Neural progenitor cell (in vitro differentiated cells): ENCODE measurements around the gene ELMO1. TPM values are rescaled to one million over a fixed set of nuclear protein-coding genes. Genes with fewer than 3 reads are reported as not detected.

Source experiments
- DNase-seq: peaks from one replicate; pipeline ENCODE4 v3.0.0-alpha.2; 2016; ENCODE audit warnings: low spot score
- H2AFZ ChIP-seq: fragments of 200-600 bp; sonication (generic); replicated peaks from 2 replicates; pipeline ENCODE4 v1.6.1; 2016; ENCODE audit warnings: antibody characterized with exemption
- H3F3A ChIP-seq: fragments of 200-600 bp; sonication (generic); 2 replicates; pipeline ENCODE4 v1.6.1; 2016; ENCODE audit warnings: antibody characterized with exemption, low read depth
- H3K27ac ChIP-seq: fragments of 200-600 bp; sonication (generic); 2 replicates; pipeline ENCODE4 v1.5.1; 2016; ENCODE audit warnings: mild to moderate bottlenecking
- H3K27me3 ChIP-seq: fragments of 200-600 bp; sonication (generic); 2 replicates; pipeline ENCODE4 v1.6.1; 2016; ENCODE audit warnings: mild to moderate bottlenecking, moderate library complexity
- H3K36me3 ChIP-seq: fragments of 200-600 bp; sonication (generic); 2 replicates; pipeline ENCODE4 v1.5.1; 2016
- H3K4me1 ChIP-seq: fragments of 200-600 bp; sonication (generic); 2 replicates; pipeline ENCODE4 v1.6.1; 2016; ENCODE audit warnings: mixed run types
- H3K4me2 ChIP-seq: fragments of 200-600 bp; sonication (generic); 2 replicates; pipeline ENCODE4 v1.6.1; 2016
- H3K4me3 ChIP-seq: fragments of 200-600 bp; sonication (generic); 2 replicates; pipeline ENCODE4 v1.5.1; 2016
- H3K79me2 ChIP-seq: fragments of 200-600 bp; sonication (generic); 2 replicates; pipeline ENCODE4 v1.6.1; 2016; ENCODE audit warnings: low read depth
- H3K9ac ChIP-seq: fragments of 200-600 bp; sonication (generic); 2 replicates; pipeline ENCODE4 v1.6.1; 2016
- H3K9me3 ChIP-seq: fragments of 200-600 bp; sonication (generic); 2 replicates; pipeline ENCODE4 v1.5.1; 2016; ENCODE audit warnings: low read depth
- H4K20me1 ChIP-seq: fragments of 200-600 bp; sonication (generic); 2 replicates; pipeline ENCODE4 v1.6.1; 2016; ENCODE audit warnings: low read depth
- H3K27ac Mint-ChIP-seq: 3 replicates; pipeline ENCODE4 v1.8.0; 2021; ENCODE audit warnings: mixed read lengths
- H3K27me3 Mint-ChIP-seq: 2 replicates; pipeline ENCODE4 v1.8.0; 2022; ENCODE audit warnings: low read depth, mild to moderate bottlenecking, inconsistent platforms, moderate library complexity, mixed read lengths; ENCODE audit not compliant: insufficient read depth
- H3K36me3 Mint-ChIP-seq: 3 replicates; pipeline ENCODE4 v1.8.0; 2021; ENCODE audit warnings: mixed read lengths
- H3K4me1 Mint-ChIP-seq: 3 replicates; pipeline ENCODE4 v1.8.0; 2021; ENCODE audit warnings: mixed read lengths
- H3K4me3 Mint-ChIP-seq: 3 replicates; pipeline ENCODE4 v1.8.0; 2021; ENCODE audit warnings: mild to moderate bottlenecking, moderate library complexity, mixed read lengths
- H3K9me3 Mint-ChIP-seq: 3 replicates; pipeline ENCODE4 v1.8.0; 2020; ENCODE audit warnings: mixed read lengths
- CTCF ChIP-seq: fragments of 200-600 bp; sonication (generic); IDR thresholded peaks from 2 replicates; pipeline ENCODE4 v1.5.1; 2017; ENCODE audit warnings: antibody characterized with exemption, mild to moderate bottlenecking
- EZH2 ChIP-seq: fragments of 200-600 bp; sonication (generic); IDR thresholded peaks from 2 replicates; pipeline ENCODE4 v1.6.1; 2017; ENCODE audit warnings: antibody characterized with exemption, mild to moderate bottlenecking, moderate library complexity
- EZH2phosphoT487 ChIP-seq: fragments of 200-600 bp; sonication (generic); IDR thresholded peaks from 2 replicates; pipeline ENCODE4 v1.6.1; 2017; ENCODE audit warnings: antibody characterized with exemption
- total RNA-seq: library from RNA; depleted of rRNA; stranded (reverse); fragments of >200 nt; gene quantifications from 2 replicates; pipeline ENCODE4 v1.2.3, GENCODE V29; 2015; ENCODE audit warnings: low replicate concordance

The ELMO1 gene
- total RNA-seq, 1 donor from 2014 or later = 22.0 TPM

GRCh38 chr7:37247861-37248260 lies 200.8 kb downstream of the ELMO1 start:
- Mint-ChIP-seq H3K4me3 (peak overlapping the region; percentile 62), H3K4me1 (peaks cover 35% of the 10 kb centered on the region), H3K36me3 (peaks cover 8% of the 10 kb centered on the region), H3K27me3 (peaks cover 2% of the 10 kb centered on the region), H3K9me3 (peaks cover 11% of the 10 kb centered on the region), H3K27ac (peak overlapping the region; percentile 99)
- no peaks in the 10 kb centered on the region for H4K20me1 ChIP-seq
- H3K27me3 ChIP-seq = no peaks in the 10 kb centered on the region
- peak; percentile 24 for DNase-seq
- TF ChIP-seq EZH2 (no peak), CTCF (no peak), EZH2phosphoT487 (no peak)
- H3K9ac ChIP-seq = no peak overlapping the region
- no peaks in the 10 kb centered on the region for H3K36me3 ChIP-seq
- H3K4me1 ChIP-seq = peaks cover 11% of the 10 kb centered on the region
- peaks cover 20% of the 10 kb centered on the region for H3F3A ChIP-seq
- H3K27ac ChIP-seq = no peak overlapping the region
- peak overlapping the region; percentile 37 for H3K4me2 ChIP-seq
- no peaks in the 10 kb centered on the region for H3K9me3 ChIP-seq
- no peak overlapping the region for H3K4me3 ChIP-seq
- H2AFZ ChIP-seq = no peak overlapping the region
- H3K79me2 ChIP-seq = no peaks in the 10 kb centered on the region

GRCh38 chr7:37245590-37245989 lies 203.1 kb downstream of the ELMO1 start:
- Histone ChIP-seq H3K4me1 (peaks cover 11% of the 10 kb centered on the region), H3K9me3 (no peaks in the 10 kb centered on the region), H3K9ac (no peak overlapping the region), H3K4me2 (no peak overlapping the region), H3K36me3 (no peaks in the 10 kb centered on the region), H2AFZ (no peak overlapping the region), H3K27ac (no peak overlapping the region), H3K27me3 (no peaks in the 10 kb centered on the region), H3F3A (peaks cover 20% of the 10 kb centered on the region), H3K4me3 (no peak overlapping the region), H4K20me1 (no peaks in the 10 kb centered on the region), H3K79me2 (no peaks in the 10 kb centered on the region)
- no peaks in the 10 kb centered on the region for H3K27me3 Mint-ChIP-seq
- peak overlapping the region; percentile 67 for H3K27ac Mint-ChIP-seq
- no peak for DNase-seq
- H3K9me3 Mint-ChIP-seq = peaks cover 11% of the 10 kb centered on the region
- peaks cover 31% of the 10 kb centered on the region for H3K4me1 Mint-ChIP-seq
- peaks cover 7% of the 10 kb centered on the region for H3K36me3 Mint-ChIP-seq
- TF ChIP-seq EZH2phosphoT487 = no peak
- no peak for TF ChIP-seq CTCF
- TF ChIP-seq EZH2 = no peak
- no peak overlapping the region for H3K4me3 Mint-ChIP-seq

GRCh38 chr7:37236906-37237305 lies 211.8 kb downstream of the ELMO1 start:
- Mint-ChIP-seq H3K4me1 (peaks cover 4% of the 10 kb centered on the region), H3K9me3 (peaks cover 4% of the 10 kb centered on the region), H3K36me3 (peaks cover 3% of the 10 kb centered on the region), H3K27ac (no peak overlapping the region), H3K27me3 (no peaks in the 10 kb centered on the region), H3K4me3 (no peak overlapping the region)
- Histone ChIP-seq H4K20me1 (no peaks in the 10 kb centered on the region), H3K4me3 (no peak overlapping the region), H3K27me3 (no peaks in the 10 kb centered on the region), H2AFZ (no peak overlapping the region), H3K36me3 (no peaks in the 10 kb centered on the region), H3K79me2 (no peaks in the 10 kb centered on the region), H3K9ac (no peak overlapping the region), H3K27ac (no peak overlapping the region), H3K4me1 (peaks cover 10% of the 10 kb centered on the region), H3K4me2 (no peak overlapping the region), H3K9me3 (no peaks in the 10 kb centered on the region), H3F3A (peaks cover 3% of the 10 kb centered on the region)
- TF ChIP-seq CTCF = no peak
- no peak for DNase-seq

- Mint-ChIP-seq H3K27me3 (no peaks in the 10 kb centered on the region), H3K27ac (no peak overlapping the region), H3K9me3 (no peaks in the 10 kb centered on the region), H3K36me3 (peaks cover 2% of the 10 kb centered on the region), H3K4me3 (no peak overlapping the region), H3K4me1 (peaks cover 4% of the 10 kb centered on the region)
- Histone ChIP-seq H3K36me3 (no peaks in the 10 kb centered on the region), H3K79me2 (no peaks in the 10 kb centered on the region), H3K27me3 (no peaks in the 10 kb centered on the region), H3K9me3 (no peaks in the 10 kb centered on the region), H3K27ac (no peak overlapping the region), H2AFZ (no peak overlapping the region), H3K4me3 (no peak overlapping the region), H3K4me1 (peaks cover 10% of the 10 kb centered on the region), H4K20me1 (no peaks in the 10 kb centered on the region), H3K4me2 (no peak overlapping the region), H3K9ac (no peak overlapping the region), H3F3A (peaks cover 3% of the 10 kb centered on the region)
- TF ChIP-seq EZH2phosphoT487 = no peak
- TF ChIP-seq EZH2 = no peak
- no peak for TF ChIP-seq CTCF
- no peak for DNase-seq
Measured at GRCh38 chr7:37235813-37236212, 212.9 kb downstream of the ELMO1 start.
